ENCODE results near the gene OR4F6.
"Not testable (repeated sequence)": the region's sequence is repeated elsewhere in the genome, so short reads cannot be mapped to it uniquely, and the experiment has no call there.

DNA sequence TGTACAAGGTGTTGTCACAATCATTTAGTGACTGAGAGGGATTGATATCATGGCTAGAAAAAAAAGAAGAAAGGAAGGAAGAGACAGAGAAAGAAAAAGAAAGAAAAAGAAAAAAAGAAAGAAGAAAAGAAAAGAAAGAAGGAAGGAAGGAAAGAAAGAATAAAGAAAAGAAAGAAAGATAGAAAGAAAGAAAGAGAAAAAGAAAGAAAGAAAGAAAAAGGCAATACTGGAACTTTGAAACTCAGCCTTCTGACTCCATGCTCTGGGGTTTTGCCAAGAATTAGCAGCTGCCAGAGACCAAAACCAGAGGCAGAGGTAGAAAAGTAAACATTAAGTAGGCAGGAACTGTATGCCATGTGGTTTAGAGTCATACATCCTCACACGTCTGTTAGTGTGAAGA, 23.1 kb upstream of the OR4F6 start:
- TF ChIP-seq, protein P1, sequence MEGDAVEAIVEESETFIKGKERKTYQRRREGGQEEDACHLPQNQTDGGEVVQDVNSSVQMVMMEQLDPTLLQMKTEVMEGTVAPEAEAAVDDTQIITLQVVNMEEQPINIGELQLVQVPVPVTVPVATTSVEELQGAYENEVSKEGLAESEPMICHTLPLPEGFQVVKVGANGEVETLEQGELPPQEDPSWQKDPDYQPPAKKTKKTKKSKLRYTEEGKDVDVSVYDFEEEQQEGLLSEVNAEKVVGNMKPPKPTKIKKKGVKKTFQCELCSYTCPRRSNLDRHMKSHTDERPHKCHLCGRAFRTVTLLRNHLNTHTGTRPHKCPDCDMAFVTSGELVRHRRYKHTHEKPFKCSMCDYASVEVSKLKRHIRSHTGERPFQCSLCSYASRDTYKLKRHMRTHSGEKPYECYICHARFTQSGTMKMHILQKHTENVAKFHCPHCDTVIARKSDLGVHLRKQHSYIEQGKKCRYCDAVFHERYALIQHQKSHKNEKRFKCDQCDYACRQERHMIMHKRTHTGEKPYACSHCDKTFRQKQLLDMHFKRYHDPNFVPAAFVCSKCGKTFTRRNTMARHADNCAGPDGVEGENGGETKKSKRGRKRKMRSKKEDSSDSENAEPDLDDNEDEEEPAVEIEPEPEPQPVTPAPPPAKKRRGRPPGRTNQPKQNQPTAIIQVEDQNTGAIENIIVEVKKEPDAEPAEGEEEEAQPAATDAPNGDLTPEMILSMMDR (IDR thresholded peaks at IDR 0.05), result not testable (repeated sequence)
- TF ChIP-seq POLR2A (IDR thresholded peaks at IDR 0.05), result not testable (repeated sequence)

Data from prostate gland (tissue), 2 donors.